HepG2 (cell line): Measurements from ENCODE around the gene RIPOR3. TPM values are rescaled to one million over a fixed set of nuclear protein-coding genes. Genes with fewer than 3 reads are reported as not detected.

Experiments used
- CREM ChIP-seq, 2 experiments: sonication (generic) in 1 of 2; formaldehyde crosslinking in 1 of 2; IDR thresholded peaks; 2 replicates each; pipeline versions ENCODE4 v1.4.0 to v1.6.1; 2016 to 2020; ENCODE audit warnings: antibody characterized with exemption in 1 of 2, mild to moderate bottlenecking in 1 of 2, missing genetic modification reagents in 1 of 2
- ELF3 ChIP-seq: IDR thresholded peaks from 2 replicates; pipeline ENCODE4 v1.6.1; 2016; ENCODE audit warnings: missing genetic modification reagents, missing compliant biosample characterization
- ERF ChIP-seq: IDR thresholded peaks from 2 replicates; pipeline ENCODE4 v1.6.1; 2018; ENCODE audit warnings: missing biosample characterization, missing genetic modification reagents
- FOXK1 ChIP-seq: sonication (generic); formaldehyde crosslinking; IDR thresholded peaks from 2 replicates; pipeline ENCODE4 v1.4.0; 2020; ENCODE audit warnings: low read depth, missing genetic modification reagents, borderline replicate concordance
- FOXO1 ChIP-seq: sonication (generic); formaldehyde crosslinking; IDR thresholded peaks from 2 replicates; pipeline ENCODE4 v1.4.0; 2020; ENCODE audit warnings: missing genetic modification reagents
- HDAC2 ChIP-seq: sonication (generic); formaldehyde crosslinking; IDR thresholded peaks from 2 replicates; pipeline ENCODE4 v1.4.0; 2020; ENCODE audit warnings: missing genetic modification reagents
- HHEX ChIP-seq: IDR thresholded peaks from 2 replicates; pipeline ENCODE4 v1.6.1; 2016; ENCODE audit warnings: control low read depth
- KDM1A ChIP-seq: IDR thresholded peaks from 2 replicates; pipeline ENCODE4 v1.6.1; 2016; ENCODE audit warnings: missing compliant biosample characterization
- MXI1 ChIP-seq: IDR thresholded peaks from 3 replicates; pipeline ENCODE4 v1.6.1; 2012; ENCODE audit warnings: low read depth, low read length, inconsistent platforms, borderline replicate concordance
- NFYB ChIP-seq: sonication (generic); formaldehyde crosslinking; IDR thresholded peaks from 2 replicates; pipeline ENCODE4 v1.4.0; 2020; ENCODE audit warnings: missing genetic modification reagents
- SALL1 ChIP-seq: sonication (generic); formaldehyde crosslinking; IDR thresholded peaks from 2 replicates; pipeline ENCODE4 v1.8.0; 2022; ENCODE audit warnings: mild to moderate bottlenecking, missing genetic modification reagents
- SAP130 ChIP-seq: IDR thresholded peaks from 2 replicates; pipeline ENCODE4 v1.6.1; 2016; ENCODE audit warnings: low read depth
- SKI ChIP-seq: fragments of 450-650 bp; IDR thresholded peaks from one replicate; pipeline ENCODE4 v1.6.1; 2018; ENCODE audit warnings: mild to moderate bottlenecking; ENCODE audit not compliant: partially characterized antibody
- SMC3 ChIP-seq: IDR thresholded peaks from 2 replicates; pipeline ENCODE4 v1.6.1; 2011; ENCODE audit warnings: low read length, improper control_type of control experiment
- TBX2 ChIP-seq: sonication (generic); formaldehyde crosslinking; IDR thresholded peaks from 2 replicates; pipeline ENCODE4 v1.5.0; 2020; ENCODE audit warnings: missing genetic modification reagents, mild to moderate bottlenecking, borderline replicate concordance
- TEAD2 ChIP-seq: sonication (generic); formaldehyde crosslinking; IDR thresholded peaks from 2 replicates; pipeline ENCODE4 v1.9.0; 2021; ENCODE audit warnings: missing genetic modification reagents
- ZNF10 ChIP-seq: sonication (generic); formaldehyde crosslinking; IDR thresholded peaks from 2 replicates; pipeline ENCODE4 v1.4.0; 2020; ENCODE audit warnings: mild to moderate bottlenecking, low read depth, missing genetic modification reagents, borderline replicate concordance
- ZNF3 ChIP-seq: IDR thresholded peaks from 2 replicates; pipeline ENCODE4 v1.7.0; 2017; ENCODE audit warnings: inconsistent platforms
- ZNF44 ChIP-seq: sonication (generic); formaldehyde crosslinking; IDR thresholded peaks from 2 replicates; pipeline ENCODE4 v1.5.1; 2020; ENCODE audit warnings: mild to moderate bottlenecking, missing genetic modification reagents
- ZNF724P ChIP-seq: sonication (generic); formaldehyde crosslinking; IDR thresholded peaks from 2 replicates; pipeline ENCODE4 v1.8.0; 2022; ENCODE audit warnings: missing genetic modification reagents, borderline replicate concordance
- polyA plus RNA-seq, 8 experiments: library from polyadenylated mRNA; depleted of rRNA in 3 of 8; stranded (reverse) in 7 of 8; unstranded in 1 of 8; fragments of >200 nt; fragmentation: Illumina TruSeq in 4 of 8; extraction: Trizol in 4 of 8; gene quantifications; 2 replicates each; pipeline versions ENCODE4 v1.2.1 to v1.2.3, GENCODE V29; 2011 to 2016; ENCODE audit warnings: low read depth in 4 of 8, missing spikeins in 1 of 8, mixed read lengths in 1 of 8; ENCODE audit not compliant: insufficient read depth in 1 of 8
- total RNA-seq, 5 experiments: library from RNA; depleted of rRNA; stranded (reverse); fragments of >200 nt; fragmentation: Illumina TruSeq; extraction: Trizol; gene quantifications; 2 replicates each; pipeline ENCODE4 v1.2.3, GENCODE V29; 2016; ENCODE audit warnings: low read depth in 1 of 5
- TF ChIP-seq, protein P1 (sequence below): sonication (generic); formaldehyde crosslinking; IDR thresholded peaks from 2 replicates; pipeline ENCODE4 v1.9.0; 2021; ENCODE audit warnings: mild to moderate bottlenecking, missing genetic modification reagents
- TF ChIP-seq, protein P2 (sequence below): sonication (generic); formaldehyde crosslinking; IDR thresholded peaks from 2 replicates; pipeline ENCODE4 v1.4.0; 2020; ENCODE audit warnings: missing genetic modification reagents, mild to moderate bottlenecking, borderline replicate concordance
- TF ChIP-seq, protein P3 (sequence below): IDR thresholded peaks from 2 replicates; pipeline ENCODE4 v1.6.1; 2016

Gene RIPOR3
- total and polyA plus RNA-seq, 2 of the 13 experiments (the other 11 are each of a cell fraction or from before 2014, with no cell fraction given) = 0.18 TPM; not detected in 1

DNA sequence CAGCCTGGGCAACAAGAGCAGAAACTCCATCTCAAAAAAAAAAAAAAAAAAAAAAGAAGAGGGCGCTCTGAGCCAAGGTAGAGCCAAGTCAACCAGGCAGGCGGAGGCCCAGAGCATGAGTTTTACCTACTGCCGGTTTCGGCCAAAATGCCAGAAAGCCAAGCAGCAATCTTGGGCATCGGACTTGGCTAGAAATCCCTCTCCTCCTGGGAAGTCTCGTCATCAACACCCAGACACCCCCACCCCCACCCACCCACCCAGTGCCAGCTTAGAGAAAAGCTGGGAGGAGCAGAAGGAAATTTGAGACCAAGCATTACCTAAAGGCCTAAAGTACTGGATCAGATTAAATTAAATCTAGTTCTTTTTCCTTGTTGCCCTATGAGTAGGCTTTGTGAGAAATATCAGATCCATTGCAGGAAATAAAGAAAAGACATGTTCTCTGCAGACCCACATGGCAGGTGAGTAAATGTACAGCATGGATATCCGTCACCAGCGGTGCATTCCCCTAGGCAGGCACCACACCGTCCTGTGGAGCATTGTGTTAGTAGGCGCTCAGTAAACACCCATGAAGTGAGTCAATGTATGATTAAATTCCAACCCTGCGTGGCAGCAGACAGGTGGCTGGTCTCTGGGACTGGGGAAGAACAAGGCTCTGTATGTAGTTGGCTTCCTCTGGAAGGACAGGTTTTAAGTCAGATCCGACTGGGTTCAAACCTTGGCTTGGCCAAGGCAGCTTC lies 21.0 kb downstream of the RIPOR3 start (continued):
- TF ChIP-seq, protein P1, sequence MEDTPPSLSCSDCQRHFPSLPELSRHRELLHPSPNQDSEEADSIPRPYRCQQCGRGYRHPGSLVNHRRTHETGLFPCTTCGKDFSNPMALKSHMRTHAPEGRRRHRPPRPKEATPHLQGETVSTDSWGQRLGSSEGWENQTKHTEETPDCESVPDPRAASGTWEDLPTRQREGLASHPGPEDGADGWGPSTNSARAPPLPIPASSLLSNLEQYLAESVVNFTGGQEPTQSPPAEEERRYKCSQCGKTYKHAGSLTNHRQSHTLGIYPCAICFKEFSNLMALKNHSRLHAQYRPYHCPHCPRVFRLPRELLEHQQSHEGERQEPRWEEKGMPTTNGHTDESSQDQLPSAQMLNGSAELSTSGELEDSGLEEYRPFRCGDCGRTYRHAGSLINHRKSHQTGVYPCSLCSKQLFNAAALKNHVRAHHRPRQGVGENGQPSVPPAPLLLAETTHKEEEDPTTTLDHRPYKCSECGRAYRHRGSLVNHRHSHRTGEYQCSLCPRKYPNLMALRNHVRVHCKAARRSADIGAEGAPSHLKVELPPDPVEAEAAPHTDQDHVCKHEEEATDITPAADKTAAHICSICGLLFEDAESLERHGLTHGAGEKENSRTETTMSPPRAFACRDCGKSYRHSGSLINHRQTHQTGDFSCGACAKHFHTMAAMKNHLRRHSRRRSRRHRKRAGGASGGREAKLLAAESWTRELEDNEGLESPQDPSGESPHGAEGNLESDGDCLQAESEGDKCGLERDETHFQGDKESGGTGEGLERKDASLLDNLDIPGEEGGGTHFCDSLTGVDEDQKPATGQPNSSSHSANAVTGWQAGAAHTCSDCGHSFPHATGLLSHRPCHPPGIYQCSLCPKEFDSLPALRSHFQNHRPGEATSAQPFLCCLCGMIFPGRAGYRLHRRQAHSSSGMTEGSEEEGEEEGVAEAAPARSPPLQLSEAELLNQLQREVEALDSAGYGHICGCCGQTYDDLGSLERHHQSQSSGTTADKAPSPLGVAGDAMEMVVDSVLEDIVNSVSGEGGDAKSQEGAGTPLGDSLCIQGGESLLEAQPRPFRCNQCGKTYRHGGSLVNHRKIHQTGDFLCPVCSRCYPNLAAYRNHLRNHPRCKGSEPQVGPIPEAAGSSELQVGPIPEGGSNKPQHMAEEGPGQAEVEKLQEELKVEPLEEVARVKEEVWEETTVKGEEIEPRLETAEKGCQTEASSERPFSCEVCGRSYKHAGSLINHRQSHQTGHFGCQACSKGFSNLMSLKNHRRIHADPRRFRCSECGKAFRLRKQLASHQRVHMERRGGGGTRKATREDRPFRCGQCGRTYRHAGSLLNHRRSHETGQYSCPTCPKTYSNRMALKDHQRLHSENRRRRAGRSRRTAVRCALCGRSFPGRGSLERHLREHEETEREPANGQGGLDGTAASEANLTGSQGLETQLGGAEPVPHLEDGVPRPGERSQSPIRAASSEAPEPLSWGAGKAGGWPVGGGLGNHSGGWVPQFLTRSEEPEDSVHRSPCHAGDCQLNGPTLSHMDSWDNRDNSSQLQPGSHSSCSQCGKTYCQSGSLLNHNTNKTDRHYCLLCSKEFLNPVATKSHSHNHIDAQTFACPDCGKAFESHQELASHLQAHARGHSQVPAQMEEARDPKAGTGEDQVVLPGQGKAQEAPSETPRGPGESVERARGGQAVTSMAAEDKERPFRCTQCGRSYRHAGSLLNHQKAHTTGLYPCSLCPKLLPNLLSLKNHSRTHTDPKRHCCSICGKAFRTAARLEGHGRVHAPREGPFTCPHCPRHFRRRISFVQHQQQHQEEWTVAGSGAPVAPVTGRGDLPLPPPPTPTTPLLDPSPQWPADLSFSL = no peak
- no peak for TF ChIP-seq ZNF44 (CRISPR knock-in tag)
- no peak for TF ChIP-seq HHEX (CRISPR knock-in tag)
- TF ChIP-seq, protein P2, sequence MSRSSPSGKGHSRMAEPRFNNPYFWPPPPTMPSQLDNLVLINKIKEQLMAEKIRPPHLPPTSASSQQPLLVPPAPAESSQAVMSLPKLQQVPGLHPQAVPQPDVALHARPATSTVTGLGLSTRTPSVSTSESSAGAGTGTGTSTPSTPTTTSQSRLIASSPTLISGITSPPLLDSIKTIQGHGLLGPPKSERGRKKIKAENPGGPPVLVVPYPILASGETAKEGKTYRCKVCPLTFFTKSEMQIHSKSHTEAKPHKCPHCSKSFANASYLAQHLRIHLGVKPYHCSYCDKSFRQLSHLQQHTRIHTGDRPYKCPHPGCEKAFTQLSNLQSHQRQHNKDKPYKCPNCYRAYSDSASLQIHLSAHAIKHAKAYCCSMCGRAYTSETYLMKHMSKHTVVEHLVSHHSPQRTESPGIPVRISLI (CRISPR knock-in tag) = 0 out of 2 replicates have a peak, but pooled peaks have one; percentile 18
- peak; percentile 29; the same call in 1 of the 2 replicates for TF ChIP-seq FOXK1
- peak; percentile 29; the same call in 1 of the 2 replicates for TF ChIP-seq SMC3
- peak; percentile 31 for TF ChIP-seq SKI
- TF ChIP-seq, protein P3, sequence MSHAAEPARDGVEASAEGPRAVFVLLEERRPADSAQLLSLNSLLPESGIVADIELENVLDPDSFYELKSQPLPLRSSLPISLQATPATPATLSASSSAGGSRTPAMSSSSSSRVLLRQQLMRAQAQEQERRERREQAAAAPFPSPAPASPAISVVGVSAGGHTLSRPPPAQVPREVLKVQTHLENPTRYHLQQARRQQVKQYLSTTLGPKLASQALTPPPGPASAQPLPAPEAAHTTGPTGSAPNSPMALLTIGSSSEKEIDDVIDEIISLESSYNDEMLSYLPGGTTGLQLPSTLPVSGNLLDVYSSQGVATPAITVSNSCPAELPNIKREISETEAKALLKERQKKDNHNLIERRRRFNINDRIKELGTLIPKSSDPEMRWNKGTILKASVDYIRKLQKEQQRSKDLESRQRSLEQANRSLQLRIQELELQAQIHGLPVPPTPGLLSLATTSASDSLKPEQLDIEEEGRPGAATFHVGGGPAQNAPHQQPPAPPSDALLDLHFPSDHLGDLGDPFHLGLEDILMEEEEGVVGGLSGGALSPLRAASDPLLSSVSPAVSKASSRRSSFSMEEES (CRISPR knock-in tag) = peak; percentile 49; the same call in 1 of the 2 replicates
- peak; percentile 26; the same call in 1 of the 2 replicates for TF ChIP-seq CREM (IDR thresholded peaks at IDR 0.05)
- no peak for TF ChIP-seq CREM (CRISPR knock-in tag; IDR thresholded peaks at IDR 0.05)
- peak; percentile 58; the same call in 1 of the 3 replicates for TF ChIP-seq MXI1
- TF ChIP-seq SAP130 (CRISPR knock-in tag) = peak; percentile 84
- no peak for TF ChIP-seq KDM1A
- peak; percentile 54; the same call in 1 of the 2 replicates for TF ChIP-seq HDAC2 (CRISPR knock-in tag)
- TF ChIP-seq NFYB = no peak
- no peak for TF ChIP-seq TEAD2 (CRISPR knock-in tag)
- TF ChIP-seq SALL1 = peak; percentile 67
- TF ChIP-seq ZNF724P = no peak
- peak; percentile 88; the same call in 1 of the 2 replicates for TF ChIP-seq ZNF3 (CRISPR knock-in tag)
- TF ChIP-seq TBX2 (CRISPR knock-in tag) = peak; percentile 36; the same call in 1 of the 2 replicates
- TF ChIP-seq ELF3 (CRISPR knock-in tag) = peak; percentile 81
- TF ChIP-seq ERF = peak; percentile 74; the same call in 1 of the 2 replicates
- no peak for TF ChIP-seq ZNF10
- peak; percentile 74 for TF ChIP-seq FOXO1 (CRISPR knock-in tag)
